K562 (cell line): ENCODE measurements around the gene DHX57. TPM values are rescaled to one million over a fixed set of nuclear protein-coding genes. Genes with fewer than 3 reads are reported as not detected.

Experiments used
- CBX3 ChIP-seq, 2 experiments: IDR thresholded peaks; 1 replicate in 1 of 2; 2 replicates in 1 of 2; pipeline ENCODE4 v1.6.1; 2012; ENCODE audit warnings: inconsistent platforms in 2 of 2, low read length in 2 of 2, borderline replicate concordance in 1 of 2, control low read depth in 1 of 2
- CCNT2 ChIP-seq: IDR thresholded peaks from 2 replicates; pipeline ENCODE4 v1.6.1; 2011; ENCODE audit warnings: borderline replicate concordance, low read depth, mild to moderate bottlenecking, moderate library complexity, mixed read lengths, low read length; ENCODE audit not compliant: insufficient read length; ENCODE audit errors: extremely low read depth
- COPS2 ChIP-seq: fragments of 450-650 bp; conservative IDR thresholded peaks from 2 replicates; pipeline ENCODE4 v1.6.1; 2016; ENCODE audit warnings: mild to moderate bottlenecking, moderate library complexity
- E2F3 ChIP-seq: fragments of 250-450 bp; sonication (Bioruptor Pico); IDR thresholded peaks from 2 replicates; pipeline ENCODE4 v1.4.0; 2020; ENCODE audit warnings: mild to moderate bottlenecking
- FOXK2 ChIP-seq, 2 experiments: fragments of 450-650 bp; IDR thresholded peaks in 1 of 2; conservative IDR thresholded peaks in 1 of 2; 2 replicates each; pipeline ENCODE4 v1.6.1; 2016; ENCODE audit warnings: low read depth in 2 of 2, mild to moderate bottlenecking in 1 of 2
- FOXP1 ChIP-seq: sonication (generic); formaldehyde crosslinking; IDR thresholded peaks from 2 replicates; pipeline ENCODE4 v1.8.0; 2022; ENCODE audit warnings: mild to moderate bottlenecking, missing genetic modification reagents
- HMBOX1 ChIP-seq: sonication (generic); IDR thresholded peaks from 2 replicates; pipeline ENCODE4 v1.6.1; 2016
- KDM2B ChIP-seq: fragments of 250-450 bp; sonication (Bioruptor Pico); IDR thresholded peaks from 2 replicates; pipeline ENCODE4 v1.8.0; 2021; ENCODE audit warnings: mild to moderate bottlenecking, moderate library complexity
- KHSRP ChIP-seq: fragments of 450-650 bp; IDR thresholded peaks from 2 replicates; pipeline ENCODE4 v1.6.1; 2017
- KLF16 ChIP-seq: IDR thresholded peaks from 2 replicates; pipeline ENCODE4 v1.6.1; 2016; ENCODE audit warnings: antibody characterized with exemption
- MCM5 ChIP-seq: fragments of 450-650 bp; IDR thresholded peaks from 2 replicates; pipeline ENCODE4 v1.6.1; 2016; ENCODE audit warnings: low read depth
- PHF21A ChIP-seq: fragments of 450-650 bp; IDR thresholded peaks from 2 replicates; pipeline ENCODE4 v1.6.1; 2017; ENCODE audit warnings: low read depth, borderline replicate concordance
- SMARCE1 ChIP-seq: fragments of 450-650 bp; IDR thresholded peaks from 2 replicates; pipeline ENCODE4 v1.7.1; 2016; ENCODE audit warnings: mild to moderate bottlenecking
- STAT5A ChIP-seq: IDR thresholded peaks from 2 replicates; pipeline ENCODE4 v1.6.1; 2012; ENCODE audit warnings: low read length, inconsistent platforms, borderline replicate concordance
- TGIF2 ChIP-seq: sonication (generic); formaldehyde crosslinking; IDR thresholded peaks from 2 replicates; pipeline ENCODE4 v1.8.1; 2022; ENCODE audit warnings: mild to moderate bottlenecking, missing genetic modification reagents, moderate library complexity
- ZFP36 ChIP-seq: fragments of 150-350 bp; IDR thresholded peaks from 2 replicates; pipeline ENCODE4 v1.6.1; 2018; ENCODE audit warnings: low read length, low read depth; ENCODE audit not compliant: partially characterized antibody
- ZKSCAN1 ChIP-seq: fragments of 150-350 bp; IDR thresholded peaks from 2 replicates; pipeline ENCODE4 v1.6.1; 2016; ENCODE audit warnings: low read depth, low read length
- ZNF140 ChIP-seq: fragments of 250-450 bp; sonication (Bioruptor Pico); IDR thresholded peaks from 2 replicates; pipeline ENCODE4 v1.8.0; 2021; ENCODE audit warnings: moderate library complexity, mild to moderate bottlenecking, inconsistent platforms
- ZNF197 ChIP-seq: fragments of 200-800 bp; sonication (Bioruptor generic); IDR thresholded peaks from 2 replicates; pipeline ENCODE4 v1.6.1; 2016; ENCODE audit warnings: low read depth, missing genetic modification characterization, missing compliant biosample characterization
- ZNF318 ChIP-seq, 2 experiments: fragments of 450-650 bp; IDR thresholded peaks; 2 replicates each; pipeline ENCODE4 v1.6.1; 2016; ENCODE audit warnings: mild to moderate bottlenecking in 2 of 2, borderline replicate concordance in 1 of 2, low read depth in 1 of 2, moderate library complexity in 1 of 2
- polyA plus RNA-seq, 8 experiments: library from polyadenylated mRNA; depleted of rRNA in 4 of 8; stranded (reverse) in 5 of 8; unstranded in 3 of 8; fragments of >200 nt; fragmentation: Nextera tagmentation in 2 of 8; fragmentation: Illumina TruSeq in 1 of 8; extraction: Ambion mirVana in 2 of 8; extraction: Trizol in 1 of 8; gene quantifications; 2 replicates each; pipeline versions ENCODE4 v1.2.1 to v1.2.3, GENCODE V29; 2011 to 2014; ENCODE audit warnings: inconsistent platforms in 1 of 8, missing spikeins in 1 of 8
- total RNA-seq, 7 experiments: library from RNA; depleted of rRNA in 6 of 7; stranded (reverse); fragments of >200 nt in 6 of 7; fragmentation: Illumina TruSeq in 2 of 7; extraction: Trizol in 2 of 7; gene quantifications; 2 replicates each; pipeline versions ENCODE4 v1.2.1 to v1.2.3, GENCODE V29; 2011 to 2021; ENCODE audit warnings: low replicate concordance in 1 of 7

Gene DHX57
- total and polyA plus RNA-seq, 9 of the 15 experiments (the other 6 are each of a cell fraction or from before 2014, with no cell fraction given), result 7.4 to 23.6 (median 17.9) TPM

GRCh38 chr2:38750891-38751595 lies 124.7 kb downstream of the DHX57 start, which contains the start of gene SRSF7 (continued):
- TF ChIP-seq PHF21A (peak; percentile 74; the same call in 1 of the 2 replicates), ZFP36 (peak; percentile 3), TGIF2 (0 out of 2 replicates have a peak, but pooled peaks have one; percentile 83), COPS2 (no peak), MCM5 (no peak), ZKSCAN1 (peak; percentile 62; the same call in 1 of the 2 replicates), KDM2B (CRISPR knock-in tag) (peak; percentile 98), ZNF197 (CRISPR knock-in tag) (no peak), FOXP1 (CRISPR knock-in tag) (peak; percentile 97), HMBOX1 (peak; percentile 45; the same call in 1 of the 2 replicates), KLF16 (no peak), FOXK2 (conservative IDR thresholded peaks at IDR 0.05 in 1 of 2, IDR thresholded peaks at IDR 0.05 in 1 of 2; ENCODE audit: low read depth in 2 of 2) (peak in 1 of 2 experiments; percentile 81), SMARCE1 (peak; percentile 56; the same call in 1 of the 2 replicates), ZNF318 (IDR thresholded peaks at IDR 0.05; ENCODE audit: borderline replicate concordance in 1 of 2, low read depth in 1 of 2) (peak in 1 of 2 experiments; percentile 66; a peak in 1 of 4 replicates), KHSRP (no peak), E2F3 (CRISPR knock-in tag) (no peak), CCNT2 (peak; percentile 52), STAT5A (no peak; the same call in 1 of the 2 replicates), ZNF140 (CRISPR knock-in tag) (no peak), CBX3 (IDR thresholded peaks at IDR 0.05; ENCODE audit: borderline replicate concordance in 1 of 2, low read length in 2 of 2) (peak in 1 of 2 experiments; percentile 55; a peak in 2 of 3 replicates)
